GM12878 (cell line): ENCODE measurements around the gene SLC22A4. TPM values are rescaled to one million over a fixed set of nuclear protein-coding genes. Genes with fewer than 3 reads are reported as not detected.

Source experiments
- ATAC-seq: fragments of 200-7000 bp; cut with Tn5 transposase; 3 replicates; pipeline ENCODE4 v1.9.1; 2020; ENCODE audit warnings: mild to moderate bottlenecking, moderate library complexity
- BruUV-seq: library from RNA; stranded (reverse); fragments of 400-500 nt; replicated peaks from 2 replicates; lab custom pipeline; 2021; lab: Mats Ljungman, UMichigan
- CTCF ChIA-PET: fragments of 300-600 bp; sonication (Branson Sonifier 250); formaldehyde crosslinking; extraction: SDS; loops from one replicate; lab custom pipeline; 2021; ENCODE audit warnings: inconsistent platforms; lab: Yijun Ruan, JAX
- POLR2A ChIA-PET: fragments of 350-600 bp; formaldehyde crosslinking; extraction: SDS; loops from one replicate; lab custom pipeline; 2021; ENCODE audit warnings: inconsistent platforms; lab: Charles Lee
- RAD21 ChIA-PET: fragments of 300-600 bp; sonication (Branson Sonifier 250); formaldehyde crosslinking; loops from one replicate; lab custom pipeline; 2023; ENCODE audit warnings: antibody characterized with exemption; ENCODE audit not compliant: unreplicated experiment; lab: Charles Lee
- SMC1A ChIA-PET: fragments of 300-600 bp; sonication (Branson Sonifier 250); formaldehyde crosslinking; loops from one replicate; lab custom pipeline; 2023; ENCODE audit not compliant: unreplicated experiment, uncharacterized antibody; lab: Charles Lee
- DNase-seq: peaks from one replicate; pipeline ENCODE4 v3.0.0-alpha.2; 2011; ENCODE audit warnings: low read depth, low spot score
- FAIRE-seq: peaks from 3 replicates; lab custom pipeline; 2011; peaks lifted over from hg19 to GRCh38; lab: Jason Lieb, UNC
- H2AFZ ChIP-seq: 2 replicates; pipeline ENCODE4 v1.6.0; 2011; ENCODE audit warnings: low read depth, low read length, control low read depth; ENCODE audit not compliant: control insufficient read depth
- H3K27ac ChIP-seq: 2 replicates; pipeline ENCODE4 v1.5.1; 2011; ENCODE audit warnings: control low read depth; ENCODE audit not compliant: control insufficient read depth, insufficient read depth
- H3K27me3 ChIP-seq, 2 experiments: replicated peaks in 1 of 2; 2 replicates each; pipeline versions ENCODE4 v1.6.0 to v1.6.1; 2011; ENCODE audit warnings: low read length in 1 of 2; ENCODE audit not compliant: control insufficient read depth in 2 of 2, insufficient read depth in 2 of 2
- H3K36me3 ChIP-seq, 2 experiments: 2 replicates each; pipeline ENCODE4 v1.5.1; 2011; ENCODE audit warnings: low read length in 1 of 2; ENCODE audit not compliant: control insufficient read depth in 2 of 2, insufficient read depth in 2 of 2
- H3K4me1 ChIP-seq: 2 replicates; pipeline ENCODE4 v1.6.1; 2011; ENCODE audit warnings: mild to moderate bottlenecking, low read length, moderate library complexity, mixed read lengths; ENCODE audit not compliant: control insufficient read depth, insufficient read depth
- H3K4me2 ChIP-seq: 2 replicates; pipeline ENCODE4 v1.6.0; 2011; ENCODE audit warnings: control low read depth; ENCODE audit not compliant: control insufficient read depth, insufficient read depth
- H3K4me3 ChIP-seq: fragments of 200-600 bp; sonication (generic); 2 replicates; pipeline ENCODE4 v1.5.1; 2016
- H3K79me2 ChIP-seq: 2 replicates; pipeline ENCODE4 v1.6.0; 2011; ENCODE audit warnings: low read length; ENCODE audit not compliant: control insufficient read depth, insufficient read depth
- H3K9ac ChIP-seq: 2 replicates; pipeline ENCODE4 v1.8.0; 2011; ENCODE audit warnings: low read length, control low read depth, mixed read lengths; ENCODE audit not compliant: control insufficient read depth, insufficient read depth
- H3K9me3 ChIP-seq: replicated peaks from 3 replicates; pipeline ENCODE4 v1.5.1; 2011; ENCODE audit warnings: mild to moderate bottlenecking, low read length; ENCODE audit not compliant: control insufficient read depth, insufficient read depth
- H4K20me1 ChIP-seq: 2 replicates; pipeline ENCODE4 v1.6.0; 2011; ENCODE audit not compliant: control insufficient read depth, insufficient read depth
- ASH2L ChIP-seq: fragments of 300-600, 200-600 bp; sonication (generic); IDR thresholded peaks from 2 replicates; pipeline ENCODE4 v1.6.1; 2017; ENCODE audit warnings: low read depth, mild to moderate bottlenecking, borderline replicate concordance
- ATF7 ChIP-seq: fragments of 450-650 bp; IDR thresholded peaks from 2 replicates; pipeline ENCODE4 v1.6.1; 2016; ENCODE audit warnings: low read depth, mild to moderate bottlenecking
- EP300 ChIP-seq, 2 experiments: fragments of 150-350 bp in 1 of 2; IDR thresholded peaks; 2 replicates each; pipeline ENCODE4 v1.6.1; 2011 to 2012; ENCODE audit warnings: low read depth in 2 of 2, low read length in 2 of 2, borderline replicate concordance in 1 of 2, improper control_type of control experiment in 1 of 2, inconsistent platforms in 1 of 2; ENCODE audit not compliant: control insufficient read depth in 1 of 2
- FOXM1 ChIP-seq: IDR thresholded peaks from 2 replicates; pipeline ENCODE4 v1.6.1; 2012; ENCODE audit warnings: low read depth, mild to moderate bottlenecking, inconsistent platforms, low read length, moderate library complexity
- IKZF2 ChIP-seq, 2 experiments: fragments of 450-650 bp; IDR thresholded peaks; 2 replicates each; pipeline ENCODE4 v1.6.1; 2017; ENCODE audit warnings: mild to moderate bottlenecking in 2 of 2, moderate library complexity in 2 of 2
- MEF2A ChIP-seq: IDR thresholded peaks from 2 replicates; pipeline ENCODE4 v1.6.1; 2011; ENCODE audit warnings: low read depth, mild to moderate bottlenecking, low read length, moderate library complexity; ENCODE audit not compliant: insufficient read depth
- NRF1 ChIP-seq: conservative IDR thresholded peaks from 2 replicates; pipeline ENCODE4 v1.6.1; 2011; ENCODE audit warnings: mild to moderate bottlenecking, low read depth, low read length, improper control_type of control experiment
- SPI1 ChIP-seq: IDR thresholded peaks from 2 replicates; pipeline ENCODE4 v1.6.1; 2011; ENCODE audit warnings: low read depth, mild to moderate bottlenecking, low read length, moderate library complexity, borderline replicate concordance; ENCODE audit not compliant: insufficient read depth
- WRNIP1 ChIP-seq: IDR thresholded peaks from 2 replicates; pipeline ENCODE4 v1.6.1; 2011; ENCODE audit warnings: low read depth, low read length, improper control_type of control experiment, borderline replicate concordance
- ZBTB33 ChIP-seq: fragments of 450-650 bp; IDR thresholded peaks from 2 replicates; pipeline ENCODE4 v1.6.1; 2017; ENCODE audit warnings: mild to moderate bottlenecking
- ZBTB40 ChIP-seq: fragments of 450-650 bp; IDR thresholded peaks from 2 replicates; pipeline ENCODE4 v1.6.1; 2016; ENCODE audit warnings: mild to moderate bottlenecking, moderate library complexity, borderline replicate concordance
- WGBS: methylation state at CpG from one replicate; pipeline ENCODE4 v1.1.6; 2016; ENCODE audit warnings: low lambda C conversion rate; ENCODE audit not compliant: insufficient replicate concordance, insufficient coverage; ENCODE audit errors: missing lambda C conversion rate; 5-methylcytosine and 5-hydroxymethylcytosine counted together
- in situ Hi-C: fragments of 300-500 bp; cut with MboI; formaldehyde crosslinking; loops from 9 replicates; pipeline ENCODE4 v1.14.3; 2018; ENCODE audit warnings: mixed read lengths
- intact Hi-C: fragments of 100-400 bp; cut with micrococcal nuclease; formaldehyde crosslinking; loops from one replicate; pipeline ENCODE4 v1.14.2; 2022; ENCODE audit not compliant: unreplicated experiment
- polyA plus RNA-seq, 11 experiments: library from polyadenylated mRNA; depleted of rRNA in 4 of 11; unstranded in 6 of 11; stranded (reverse) in 5 of 11; fragments of >200 nt; fragmentation: Nextera tagmentation in 4 of 11; fragmentation: Illumina TruSeq in 1 of 11; extraction: Ambion mirVana in 4 of 11; extraction: Trizol in 1 of 11; gene quantifications; 1 replicate in 1 of 11; 2 replicates in 10 of 11; pipeline versions ENCODE4 v1.2.1 to v1.2.3, GENCODE V29; 2011 to 2016; ENCODE audit warnings: inconsistent platforms in 2 of 11, missing spikeins in 2 of 11, low read depth in 1 of 11
- total RNA-seq, 4 experiments: library from RNA; depleted of rRNA in 3 of 4; stranded (reverse); fragments of >200 nt in 3 of 4; fragmentation: Illumina TruSeq in 1 of 4; extraction: Trizol in 1 of 4; gene quantifications; 2 replicates each; pipeline versions ENCODE4 v1.2.1 to v1.2.3, GENCODE V29; 2013 to 2021

SLC22A4 gene
- total and polyA plus RNA-seq, 10 of the 15 experiments (the other 5 are each of a cell fraction or from before 2014, with no cell fraction given), result 0.04 to 0.61 (median 0.10) TPM; not detected in 2

- TF ChIP-seq ATF7 (no peak), ASH2L (no peak), WRNIP1 (no peak), SPI1 (no peak), EP300 (IDR thresholded peaks at IDR 0.05; ENCODE audit: borderline replicate concordance in 1 of 2, control insufficient read depth in 1 of 2, low read depth in 2 of 2, low read length in 2 of 2) (no peak), MEF2A (no peak)
Measured at GRCh38 chr5:132372542-132372941, 78.3 kb downstream of the SLC22A4 start (continued).

GRCh38 chr5:132375957-132376356, 81.8 kb downstream of the SLC22A4 start:
- ATAC-seq, result no peak
- no peak for FAIRE-seq
- no TSS peak for BruUV-seq
- in situ Hi-C loops, result no loop called here
- no peak overlapping the region for H2AFZ ChIP-seq
- 50% methylated on average over 3 of the region's 3 CpGs for WGBS
- no peaks in the 10 kb centered on the region for H3K79me2 ChIP-seq
- H3K9me3 ChIP-seq, result no peaks in the 10 kb centered on the region
- no peak overlapping the region for H3K9ac ChIP-seq
- no peak overlapping the region for H3K4me3 ChIP-seq
- H3K4me1 ChIP-seq, result no peaks in the 10 kb centered on the region
- H3K36me3 ChIP-seq, result no peaks in the 10 kb centered on the region
- TF ChIP-seq NRF1 (no peak), ZBTB33 (no peak), ATF7 (no peak), WRNIP1 (no peak), FOXM1 (no peak), IKZF2 (IDR thresholded peaks at IDR 0.05) (no peak), ZBTB40 (no peak)
- RAD21 ChIA-PET, result interaction anchor here (0.9 to 1.2 kb wide), 2 partner anchors 138 to 443 kb away, joined by 3 to 5 read pairs; no protein-coding TSS in a partner anchor
- H3K4me2 ChIP-seq, result no peak overlapping the region
- intact Hi-C loops, result no loop called here
- SMC1A ChIA-PET, result interaction anchor here (0.8 to 1.7 kb wide), 5 partner anchors 10 to 196 kb away, joined by 3 to 4 read pairs (median 3); no protein-coding TSS in a partner anchor
- no peaks in the 10 kb centered on the region for H3K27me3 ChIP-seq
- H4K20me1 ChIP-seq, result no peaks in the 10 kb centered on the region
- DNase-seq, result no peak
- no peak overlapping the region for H3K27ac ChIP-seq
- CTCF ChIA-PET, result interaction anchor here (0.8 to 2.3 kb wide), 3 partner anchors 11 to 137 kb away, joined by 3 to 10 read pairs (median 8); no protein-coding TSS in a partner anchor
- POLR2A ChIA-PET, result no interaction called here
